HG03025 (cell line): Measurements from ENCODE around the gene GAPVD1.
"Not testable (repeated sequence)": the region's sequence is repeated elsewhere in the genome, so short reads cannot be mapped to it uniquely, and the experiment has no call there.

Experiments used
- ATAC-seq: cut with Tn5 transposase; IDR thresholded peaks from one replicate; pipeline ENCODE4 v1.9.1; 2021; ENCODE audit warnings: mild to moderate bottlenecking, moderate library complexity; ENCODE audit not compliant: unreplicated experiment, low FRiP score

GAPVD1 gene

DNA sequence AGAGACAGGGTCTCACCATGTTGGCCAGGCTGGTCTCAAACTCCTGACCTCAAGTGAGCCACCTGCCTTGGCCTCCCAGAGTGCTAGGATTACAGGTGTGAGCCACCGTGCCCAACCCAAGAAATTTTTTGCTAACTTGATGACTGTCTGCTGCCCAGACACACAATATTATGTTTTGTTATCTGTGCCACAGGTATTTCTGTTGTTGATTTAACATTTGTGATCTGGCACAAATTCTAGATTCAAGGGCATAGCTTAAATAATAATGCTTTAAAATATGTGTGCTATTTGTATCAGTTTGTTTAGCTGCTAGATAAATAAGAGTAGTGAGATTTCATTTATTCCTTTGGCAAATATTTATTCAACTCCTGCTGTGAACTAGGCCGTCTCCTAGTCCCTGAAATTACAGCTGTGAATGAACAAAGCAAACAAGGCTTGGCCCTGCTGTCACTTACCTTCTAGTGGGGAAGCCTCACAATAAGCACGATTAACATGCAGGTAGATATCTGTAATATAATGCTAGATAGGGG is 35.3 kb downstream of the GAPVD1 start:
- no peak for ATAC-seq

DNA sequence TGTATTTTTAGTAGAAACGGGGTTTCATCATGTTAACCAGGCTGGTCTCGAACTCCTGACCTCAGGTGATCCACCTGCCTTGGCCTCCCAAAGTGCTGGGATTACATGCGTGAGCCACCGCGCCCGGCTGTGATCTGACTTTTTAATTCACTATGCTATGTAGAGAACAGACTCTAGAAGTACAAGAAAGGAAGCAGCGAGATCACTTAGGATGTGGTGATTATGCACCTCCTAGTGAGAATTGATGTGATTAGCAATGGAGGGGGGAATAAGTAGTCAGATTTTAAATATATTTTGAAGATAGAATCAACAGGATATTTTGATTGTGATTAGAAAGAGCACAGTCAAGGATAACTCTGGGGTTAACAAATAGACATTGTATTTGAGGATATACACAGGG is 36.3 kb downstream of the GAPVD1 start:
- ATAC-seq = no peak

DNA sequence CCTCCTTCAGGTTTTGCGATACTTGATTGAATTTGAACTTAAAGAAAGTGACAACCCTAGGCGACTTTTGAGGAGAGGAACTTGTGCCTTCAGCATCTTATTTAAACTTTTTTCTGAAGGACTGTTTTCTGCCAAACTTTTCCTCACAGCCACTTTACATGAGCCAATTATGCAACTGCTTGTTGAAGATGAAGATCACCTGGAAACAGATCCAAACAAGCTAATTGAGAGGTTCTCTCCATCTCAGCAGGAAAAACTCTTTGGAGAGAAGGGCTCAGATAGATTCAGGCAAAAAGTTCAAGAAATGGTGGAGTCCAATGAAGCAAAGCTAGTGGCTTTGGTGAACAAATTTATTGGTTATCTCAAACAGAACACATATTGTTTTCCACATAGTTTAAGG is 40.6 kb downstream of the GAPVD1 start:
- ATAC-seq = no peak

DNA sequence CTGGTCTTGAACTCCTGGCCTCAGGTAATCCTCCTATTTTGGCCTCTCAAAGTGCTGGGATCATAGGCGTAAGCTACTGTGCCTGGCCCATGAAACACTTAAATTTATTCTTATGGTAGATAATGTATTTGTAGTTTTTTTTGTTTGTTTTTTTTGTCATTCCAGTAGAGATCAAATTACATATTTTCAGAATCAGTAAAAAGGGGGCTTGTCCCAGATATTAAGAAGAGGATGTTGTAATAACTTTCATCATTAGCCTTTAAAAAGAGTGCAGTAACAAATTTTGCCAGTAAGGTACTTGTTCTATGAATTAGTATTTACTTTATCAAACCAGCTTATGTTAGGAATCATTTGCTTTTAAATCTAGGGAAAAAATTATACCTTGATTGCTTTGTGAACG is 42.6 kb downstream of the GAPVD1 start:
- ATAC-seq = no peak

DNA sequence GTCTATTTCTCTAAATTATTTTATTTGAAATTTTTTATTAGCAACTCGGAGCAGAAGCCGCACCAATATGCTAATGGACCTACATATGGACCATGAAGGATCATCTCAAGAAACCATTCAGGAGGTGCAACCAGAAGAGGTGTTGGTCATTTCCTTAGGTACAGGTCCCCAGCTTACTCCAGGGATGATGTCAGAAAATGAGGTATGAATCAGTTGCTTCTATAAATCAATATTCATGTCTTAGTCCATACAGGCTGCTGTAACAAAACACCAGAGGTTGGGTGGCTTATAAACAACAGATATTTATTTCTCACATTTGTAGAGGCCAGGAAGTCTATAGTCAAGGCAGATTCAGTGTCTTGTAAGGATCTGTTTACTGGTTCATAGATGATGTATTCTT is 50.8 kb downstream of the GAPVD1 start:
- ATAC-seq = no peak

DNA sequence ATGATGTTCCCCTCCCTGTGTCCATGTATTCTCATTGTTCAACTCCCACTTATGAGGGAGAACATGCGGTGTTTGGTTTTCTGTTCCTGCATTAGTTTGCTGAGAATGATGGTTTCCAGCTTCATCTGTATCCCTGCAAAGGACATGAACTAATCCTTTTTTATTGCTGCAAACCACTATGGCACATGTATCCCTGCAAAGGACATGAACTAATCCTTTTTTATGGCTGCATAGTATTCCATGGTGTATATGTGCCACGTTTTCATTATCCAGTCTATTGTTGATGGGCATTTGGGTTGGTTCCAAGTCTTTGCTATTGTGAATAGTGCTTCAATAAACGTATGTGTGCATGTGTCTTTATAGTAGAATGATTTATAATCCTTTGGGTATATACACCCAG is 54.7 kb downstream of the GAPVD1 start:
- ATAC-seq = not testable (repeated sequence)

DNA sequence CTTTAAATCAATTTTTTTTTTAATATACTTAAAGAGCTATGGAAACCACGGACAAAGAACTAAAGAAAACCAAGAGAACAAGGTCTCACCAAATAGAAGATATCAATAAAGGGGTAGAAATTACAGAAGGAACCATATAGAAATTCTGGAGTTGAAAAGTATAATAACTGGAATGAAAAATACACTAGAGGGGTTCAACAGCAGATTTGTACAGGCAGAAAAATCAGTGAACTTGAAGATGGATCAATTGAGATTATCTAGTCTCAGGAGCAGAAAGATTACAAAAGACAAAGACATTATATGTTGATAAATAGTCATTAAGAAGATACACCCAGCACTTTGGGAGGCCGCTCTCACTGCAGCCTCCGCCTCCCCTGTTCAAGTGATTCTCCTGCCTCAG is 56.1 kb downstream of the GAPVD1 start:
- no peak for ATAC-seq

DNA sequence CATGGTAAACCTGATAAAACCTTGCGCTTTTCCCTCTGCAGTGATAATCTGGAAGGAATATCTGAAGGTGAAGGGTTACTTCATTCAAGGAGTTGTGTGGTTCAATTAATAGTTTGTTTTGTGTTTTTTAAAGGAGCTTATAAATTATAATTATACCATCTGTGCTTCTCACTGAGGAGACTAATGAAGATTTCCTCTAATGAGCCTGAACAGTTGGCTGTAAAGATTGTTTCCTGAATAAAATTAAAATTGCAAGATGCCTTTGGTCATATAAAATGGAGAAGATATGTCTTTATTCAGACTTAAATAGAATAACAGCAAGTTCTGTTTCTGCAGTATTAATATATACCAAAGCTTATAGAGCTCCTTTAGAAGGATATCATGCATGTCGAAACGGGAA is 59.9 kb downstream of the GAPVD1 start:
- no peak for ATAC-seq

DNA sequence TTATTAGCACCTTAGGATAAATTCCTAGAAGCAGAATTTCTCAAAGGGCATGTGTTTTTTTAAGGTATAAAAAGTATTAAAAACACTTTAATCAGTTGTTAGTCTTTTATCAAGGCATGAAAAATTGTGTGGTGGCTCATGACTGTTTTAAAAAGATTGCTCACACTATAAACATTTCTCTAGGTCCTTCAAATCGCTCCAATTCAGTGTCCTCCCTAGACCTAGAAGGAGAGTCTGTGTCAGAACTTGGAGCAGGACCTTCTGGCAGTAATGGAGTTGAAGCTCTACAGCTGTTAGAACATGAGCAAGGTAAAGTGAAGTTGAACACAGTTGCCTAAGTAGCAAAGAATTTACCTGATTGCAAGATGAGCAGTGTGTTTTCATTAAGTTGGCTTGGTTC is 62.0 kb downstream of the GAPVD1 start:
- ATAC-seq = no peak

DNA sequence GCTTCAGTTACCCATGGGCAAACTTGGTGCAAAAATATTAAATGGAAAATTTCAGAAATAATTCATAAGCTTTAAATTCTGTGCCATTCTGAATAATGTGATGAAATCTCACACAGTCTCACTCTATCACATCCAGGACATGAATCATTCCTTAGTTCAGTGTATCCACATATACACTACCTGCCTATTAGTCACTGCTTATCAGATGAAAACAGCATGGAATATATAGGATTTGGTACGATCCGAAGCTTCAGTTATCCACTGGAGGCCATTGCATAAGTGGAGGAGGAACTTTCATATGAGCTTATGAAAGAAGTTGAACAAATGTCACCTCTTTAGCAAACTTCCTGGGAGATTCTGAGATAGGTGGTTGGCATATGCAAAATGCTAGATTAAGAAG is 64.2 kb downstream of the GAPVD1 start:
- ATAC-seq = no peak

DNA sequence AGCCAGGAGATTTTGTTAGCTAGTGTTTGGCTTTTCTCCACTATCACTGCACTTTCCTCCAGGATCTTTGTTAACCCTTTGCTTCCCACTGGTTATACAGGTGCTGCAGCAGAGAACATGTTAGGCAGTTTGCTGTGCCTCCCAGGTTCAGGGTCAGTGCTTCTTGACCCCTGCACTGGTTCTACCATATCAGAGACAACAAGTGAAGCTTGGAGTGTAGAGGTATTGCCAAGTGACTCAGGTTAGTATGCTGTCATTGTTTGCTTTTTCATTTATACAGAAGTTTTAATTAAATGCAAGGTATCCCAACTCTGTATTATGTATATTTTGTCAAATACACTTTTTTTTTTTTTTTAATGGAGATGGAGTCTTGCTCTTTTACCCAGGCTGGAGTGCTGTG is 68.4 kb downstream of the GAPVD1 start:
- ATAC-seq = no peak

DNA sequence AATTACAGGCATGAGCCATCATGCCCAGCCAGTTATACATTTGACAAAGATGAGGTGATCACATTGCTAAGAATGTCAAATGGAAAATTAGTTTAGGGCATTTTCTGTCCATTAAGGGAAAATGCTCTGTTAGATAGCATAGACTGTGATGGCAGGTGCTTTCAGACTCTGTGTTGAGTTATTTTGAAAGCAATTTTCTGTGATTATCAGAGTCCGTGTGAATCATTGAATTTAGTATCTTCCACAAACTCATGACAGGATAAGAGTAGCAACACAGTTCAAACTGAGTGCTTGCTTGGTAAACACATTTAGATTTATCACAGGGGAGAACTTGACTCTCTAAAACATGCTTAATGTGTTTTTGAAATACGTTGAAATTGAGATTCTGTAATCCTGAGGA is 69.0 kb downstream of the GAPVD1 start:
- ATAC-seq = no peak

DNA sequence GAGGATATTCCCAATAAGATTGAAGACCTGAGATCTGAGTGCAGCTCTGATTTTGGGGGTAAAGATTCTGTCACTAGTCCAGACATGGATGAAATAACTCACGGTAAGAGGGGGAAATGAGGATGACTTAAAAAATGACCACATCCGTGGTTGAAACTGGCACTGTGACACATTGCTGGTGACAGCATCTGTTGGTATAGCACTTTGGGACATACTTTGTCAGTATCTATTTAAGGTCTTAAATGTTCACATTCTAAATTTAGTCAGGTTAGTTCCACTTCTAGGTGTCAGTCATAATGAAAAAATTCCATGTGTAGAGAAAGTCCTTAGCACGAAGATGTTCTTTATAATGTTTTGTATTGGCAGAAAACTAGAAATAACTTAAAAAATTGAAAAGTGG is 70.9 kb downstream of the GAPVD1 start:
- no peak for ATAC-seq

DNA sequence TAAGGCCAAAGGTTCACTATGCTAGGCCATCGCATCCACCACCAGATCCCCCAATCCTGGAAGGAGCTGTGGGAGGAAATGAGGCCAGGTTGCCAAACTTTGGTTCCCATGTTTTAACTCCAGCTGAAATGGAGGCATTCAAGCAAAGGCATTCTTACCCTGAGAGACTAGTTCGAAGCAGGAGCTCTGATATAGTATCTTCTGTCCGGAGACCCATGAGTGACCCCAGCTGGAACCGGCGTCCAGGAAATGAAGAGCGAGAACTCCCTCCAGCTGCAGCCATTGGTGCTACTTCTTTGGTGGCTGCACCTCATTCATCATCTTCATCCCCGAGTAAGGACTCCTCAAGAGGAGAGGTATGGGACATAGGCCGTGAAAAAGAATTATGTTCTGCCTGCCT is 75.6 kb downstream of the GAPVD1 start:
- no peak for ATAC-seq

DNA sequence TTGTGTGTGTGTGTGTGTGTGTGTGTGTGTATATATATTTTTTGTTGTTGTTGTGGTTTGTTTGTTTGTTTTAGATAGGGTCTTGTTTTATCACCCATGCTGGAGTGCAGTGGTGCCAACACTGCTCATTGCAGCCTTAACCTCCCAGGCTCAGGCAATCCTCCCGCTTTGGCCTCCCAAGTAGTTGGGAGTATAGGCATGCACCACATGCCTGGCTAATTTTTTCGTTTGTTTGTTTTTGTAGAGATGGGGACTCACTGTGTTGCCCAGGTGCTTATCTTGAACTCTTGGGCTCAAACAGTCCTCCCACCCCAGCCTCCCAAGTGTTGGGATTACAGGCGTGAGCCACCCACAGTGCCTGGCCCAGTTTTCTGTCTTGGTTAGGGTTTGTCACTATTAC is 77.3 kb downstream of the GAPVD1 start:
- ATAC-seq = no peak

DNA sequence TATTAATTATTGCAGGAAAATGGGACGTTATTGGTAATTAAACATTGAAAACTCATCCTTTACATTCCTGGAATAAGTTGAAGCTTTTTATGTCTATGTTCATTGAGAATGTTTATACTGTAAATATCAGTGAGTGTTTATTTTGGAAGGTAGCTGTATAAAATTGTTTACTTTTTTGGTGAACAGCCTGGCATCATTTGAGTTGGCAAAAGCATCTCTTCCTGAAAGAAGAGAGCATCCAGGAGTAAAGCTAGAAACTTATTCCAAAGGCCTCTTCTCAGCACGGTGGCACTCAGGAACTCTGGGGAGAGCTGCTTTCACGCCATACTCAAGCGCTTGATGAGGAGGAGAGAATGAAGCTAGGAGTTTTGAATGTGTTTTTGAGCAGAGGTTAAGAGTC is 79.9 kb downstream of the GAPVD1 start:
- ATAC-seq = no peak

DNA sequence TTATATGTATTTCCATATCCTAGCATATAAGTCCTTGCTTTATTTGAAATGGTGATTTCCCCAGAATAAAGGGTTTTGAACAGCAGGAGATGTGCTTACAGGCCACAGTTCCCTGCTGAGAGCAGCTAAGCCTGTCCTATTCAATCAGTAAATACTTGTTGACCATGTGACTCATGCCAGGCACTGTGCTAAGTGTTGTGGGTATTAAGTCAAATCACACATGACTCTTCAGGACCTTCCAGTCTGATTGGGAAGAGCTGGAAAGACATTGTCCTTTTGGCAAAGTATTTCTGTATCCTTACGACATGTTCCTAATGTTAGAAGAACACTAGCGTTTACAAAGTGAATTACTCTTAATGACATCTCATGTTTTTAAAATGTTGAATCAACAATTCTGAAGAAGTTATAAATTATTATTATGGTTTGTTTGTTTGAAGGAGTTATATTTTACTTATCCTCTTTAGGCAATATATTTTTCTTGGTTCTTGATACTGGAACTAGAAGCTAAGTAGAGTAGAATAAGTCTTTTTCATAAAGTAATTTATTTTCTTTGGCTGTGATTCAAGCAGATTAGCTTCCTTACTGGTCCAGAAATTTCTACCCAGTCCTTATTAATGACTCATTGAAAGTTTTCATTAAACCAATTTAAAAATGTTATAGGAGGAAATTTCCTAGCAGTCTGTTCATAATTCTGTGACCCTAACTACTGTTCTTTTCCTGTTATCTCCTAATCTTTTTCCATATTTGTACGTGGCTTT is 82.1 kb downstream of the GAPVD1 start:
- no peak for ATAC-seq

DNA sequence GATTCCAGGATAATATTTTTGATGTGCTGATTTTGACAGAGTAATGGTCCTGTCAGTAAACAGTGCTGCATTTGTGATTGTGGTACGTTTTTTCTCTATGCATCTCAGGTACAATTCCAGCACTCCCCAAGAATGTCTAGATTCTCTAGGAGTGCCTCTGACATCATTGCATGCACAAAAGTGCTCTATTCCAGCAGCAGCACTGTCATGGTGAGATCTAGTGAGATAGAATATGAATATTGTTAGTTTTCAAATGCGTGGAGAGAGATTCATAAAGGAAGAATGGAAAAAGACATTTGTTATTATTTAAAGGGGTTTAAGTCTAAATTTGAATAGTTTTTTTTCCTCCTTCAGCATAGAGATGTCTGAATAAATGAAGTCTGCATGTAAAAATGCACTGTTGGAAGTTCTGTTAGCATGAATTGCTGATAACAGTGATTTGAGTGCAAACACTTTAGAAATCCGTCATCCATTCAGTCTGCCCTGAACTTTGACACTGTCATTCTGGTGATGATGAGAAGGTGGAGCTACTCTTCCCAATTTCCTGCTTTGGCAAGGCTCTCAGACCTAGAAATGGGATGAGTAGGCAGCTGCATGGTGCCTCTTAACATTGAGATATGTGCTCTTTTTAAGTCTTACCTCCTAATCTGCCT is 84.6 kb downstream of the GAPVD1 start:
- ATAC-seq = no peak

DNA sequence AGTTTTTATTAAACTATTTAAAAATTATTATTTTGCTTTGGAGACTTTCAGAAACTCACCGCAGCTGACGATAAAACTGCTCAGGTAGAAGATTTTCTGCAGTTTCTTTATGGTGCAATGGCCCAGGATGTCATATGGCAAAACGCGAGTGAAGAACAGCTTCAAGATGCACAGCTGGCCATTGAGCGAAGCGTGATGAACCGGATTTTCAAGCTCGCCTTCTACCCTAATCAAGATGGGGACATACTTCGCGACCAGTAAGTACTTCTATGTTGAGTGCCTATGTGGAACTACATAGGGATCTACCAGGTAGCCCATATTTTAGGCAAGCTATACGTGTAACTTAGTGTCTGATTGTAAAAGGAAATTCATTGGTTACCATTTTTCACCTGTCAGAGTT is 94.0 kb downstream of the GAPVD1 start:
- no peak for ATAC-seq

DNA sequence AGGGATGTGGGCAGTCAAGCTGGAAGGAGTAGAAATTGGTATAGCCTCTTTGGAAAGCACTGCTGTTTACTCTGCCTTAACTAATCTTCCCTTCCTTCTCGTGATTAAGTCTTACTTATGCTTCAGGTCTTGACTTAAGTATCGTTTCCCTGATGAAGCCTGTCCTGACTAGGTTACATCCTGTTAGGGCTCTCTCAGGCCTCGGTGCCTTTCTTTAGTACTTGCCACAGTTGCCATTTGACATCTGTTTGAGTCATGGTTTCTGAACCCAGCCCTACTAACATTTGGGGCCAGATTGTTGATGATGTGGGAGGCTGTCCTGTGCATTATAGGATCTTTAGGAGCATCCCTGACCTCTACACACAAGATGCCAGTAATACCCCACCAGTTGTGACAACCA is 94.4 kb downstream of the GAPVD1 start:
- no peak for ATAC-seq

DNA sequence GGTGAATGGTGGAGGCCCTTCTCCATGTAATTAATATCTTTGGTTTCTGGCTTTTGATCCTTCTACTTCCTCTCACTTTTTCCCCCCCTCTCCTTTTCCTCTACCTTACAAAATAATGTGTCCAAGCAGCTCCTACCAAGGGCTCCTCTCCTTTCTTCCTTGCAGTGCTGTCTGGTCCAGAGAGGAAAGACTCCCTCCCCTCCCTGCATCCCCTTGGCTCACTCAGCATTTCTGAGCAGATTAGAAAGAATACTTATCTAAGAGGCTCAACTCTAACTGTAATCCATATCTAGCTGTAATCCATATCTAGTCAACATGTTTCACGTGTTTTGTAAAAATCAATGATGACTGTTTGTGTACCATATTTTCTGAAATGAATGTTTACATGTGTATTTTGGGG is 97.4 kb downstream of the GAPVD1 start:
- ATAC-seq = no peak

DNA sequence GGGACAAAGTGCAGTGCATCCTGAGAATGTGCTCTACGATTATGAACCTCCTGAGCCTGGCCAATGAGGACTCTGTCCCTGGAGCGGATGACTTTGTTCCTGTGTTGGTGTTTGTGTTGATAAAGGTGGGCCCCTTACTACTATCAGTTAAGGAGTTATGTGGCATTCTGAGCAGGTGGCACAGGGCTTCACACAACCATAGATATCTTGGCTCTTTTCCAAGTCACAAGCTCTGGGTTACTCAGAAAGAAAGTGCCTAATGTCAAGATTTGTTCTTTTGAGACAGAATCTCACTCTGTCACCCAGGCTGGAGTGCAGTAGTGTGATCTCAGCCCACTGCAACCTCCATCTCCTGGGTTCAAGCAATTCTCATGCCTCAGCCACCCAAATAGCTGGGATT is 99.0 kb downstream of the GAPVD1 start:
- ATAC-seq = no peak
